Measurements from ENCODE around the gene VPS35L.

GRCh38 chr16:19527161-19527560 is 28.3 kb upstream of the VPS35L start:
- TF ChIP-seq, protein P1, sequence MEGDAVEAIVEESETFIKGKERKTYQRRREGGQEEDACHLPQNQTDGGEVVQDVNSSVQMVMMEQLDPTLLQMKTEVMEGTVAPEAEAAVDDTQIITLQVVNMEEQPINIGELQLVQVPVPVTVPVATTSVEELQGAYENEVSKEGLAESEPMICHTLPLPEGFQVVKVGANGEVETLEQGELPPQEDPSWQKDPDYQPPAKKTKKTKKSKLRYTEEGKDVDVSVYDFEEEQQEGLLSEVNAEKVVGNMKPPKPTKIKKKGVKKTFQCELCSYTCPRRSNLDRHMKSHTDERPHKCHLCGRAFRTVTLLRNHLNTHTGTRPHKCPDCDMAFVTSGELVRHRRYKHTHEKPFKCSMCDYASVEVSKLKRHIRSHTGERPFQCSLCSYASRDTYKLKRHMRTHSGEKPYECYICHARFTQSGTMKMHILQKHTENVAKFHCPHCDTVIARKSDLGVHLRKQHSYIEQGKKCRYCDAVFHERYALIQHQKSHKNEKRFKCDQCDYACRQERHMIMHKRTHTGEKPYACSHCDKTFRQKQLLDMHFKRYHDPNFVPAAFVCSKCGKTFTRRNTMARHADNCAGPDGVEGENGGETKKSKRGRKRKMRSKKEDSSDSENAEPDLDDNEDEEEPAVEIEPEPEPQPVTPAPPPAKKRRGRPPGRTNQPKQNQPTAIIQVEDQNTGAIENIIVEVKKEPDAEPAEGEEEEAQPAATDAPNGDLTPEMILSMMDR (IDR thresholded peaks at IDR 0.05; ENCODE audit: low read depth, low read length, poor library complexity, severe bottlenecking): no peak
- TF ChIP-seq EZH2phosphoT487 (IDR thresholded peaks at IDR 0.05; ENCODE audit: borderline replicate concordance, low read length): no peak

Measured in DOHH2 (cell line).